Endodermal cell (in vitro differentiated cells): ENCODE results near the gene MTA3. TPM values are rescaled to one million over a fixed set of nuclear protein-coding genes. Genes with fewer than 3 reads are reported as not detected.
"Not testable (repeated sequence)": the region's sequence is repeated elsewhere in the genome, so short reads cannot be mapped to it uniquely, and the experiment has no call there.

Experiments
- DNase-seq: peaks from one replicate; pipeline ENCODE4 v3.0.0-alpha.2; 2017
- H3K27ac ChIP-seq: 2 replicates; pipeline ENCODE4 v1.5.1; 2013; ENCODE audit warnings: mild to moderate bottlenecking, low read depth, low read length, moderate library complexity
- H3K27me3 ChIP-seq: 2 replicates; pipeline ENCODE4 v1.6.1; 2013; ENCODE audit warnings: mild to moderate bottlenecking, low read length, moderate library complexity; ENCODE audit not compliant: insufficient read depth, control insufficient read depth, poor library complexity, severe bottlenecking
- H3K36me3 ChIP-seq: 2 replicates; pipeline ENCODE4 v1.7.0; 2013; ENCODE audit warnings: mild to moderate bottlenecking, low read length, moderate library complexity; ENCODE audit not compliant: control insufficient read depth, insufficient read depth
- H3K4me1 ChIP-seq: one replicate; pipeline ENCODE4 v1.7.0; 2013; ENCODE audit warnings: low read length; ENCODE audit not compliant: control insufficient read depth, insufficient read depth
- H3K4me3 ChIP-seq: 2 replicates; pipeline ENCODE4 v1.5.1; 2013; ENCODE audit warnings: mild to moderate bottlenecking, low read length, moderate library complexity
- H3K9ac ChIP-seq: 2 replicates; pipeline ENCODE4 v1.6.1; 2013; ENCODE audit warnings: mild to moderate bottlenecking, low read length, moderate library complexity; ENCODE audit not compliant: poor library complexity, severe bottlenecking; ENCODE audit errors: extremely low read depth
- H3K9me3 ChIP-seq: 2 replicates; pipeline ENCODE4 v1.6.1; 2013; ENCODE audit warnings: mild to moderate bottlenecking, low read length, moderate library complexity; ENCODE audit not compliant: control insufficient read depth
- H3K27ac Mint-ChIP-seq: 2 replicates; pipeline ENCODE4 v1.8.0; 2020; ENCODE audit warnings: mixed read lengths
- H3K27me3 Mint-ChIP-seq: 2 replicates; pipeline ENCODE4 v1.8.0; 2021; ENCODE audit warnings: mild to moderate bottlenecking, mixed read lengths; ENCODE audit not compliant: insufficient read depth
- H3K36me3 Mint-ChIP-seq: 2 replicates; pipeline ENCODE4 v1.8.0; 2020; ENCODE audit warnings: low read depth, mixed read lengths
- H3K4me1 Mint-ChIP-seq: 2 replicates; pipeline ENCODE4 v1.8.0; 2020; ENCODE audit warnings: mixed read lengths
- H3K4me3 Mint-ChIP-seq: 2 replicates; pipeline ENCODE4 v1.8.0; 2020; ENCODE audit warnings: mild to moderate bottlenecking, moderate library complexity, mixed read lengths
- H3K9me3 Mint-ChIP-seq: 2 replicates; pipeline ENCODE4 v1.8.0; 2020; ENCODE audit warnings: mild to moderate bottlenecking, mixed read lengths
- CTCF ChIP-seq: fragments of 200-600 bp; sonication (generic); conservative IDR thresholded peaks from 2 replicates; pipeline ENCODE4 v1.5.0; 2021; ENCODE audit warnings: antibody characterized with exemption, mild to moderate bottlenecking
- WGBS, 2 experiments: methylation state at CpG; one replicate each; pipeline versions ENCODE4 v1.1.5 to v1.1.7; 2013; ENCODE audit warnings: missing lambda C conversion rate in 2 of 2, mixed read lengths in 1 of 2; ENCODE audit not compliant: insufficient coverage in 1 of 2, insufficient read length in 1 of 2; 5-methylcytosine and 5-hydroxymethylcytosine counted together
- total RNA-seq, 2 donors: library from RNA; stranded (reverse); fragmentation: NEBNext Ultra II Directional in 1 of 2; extraction: Animal tissue kit (Norgen Biotek cat#: 25700) in 1 of 2; gene quantifications; 2 replicates in 1 of 2; 3 replicates in 1 of 2; pipeline ENCODE4 v1.2.1, GENCODE V29; 2021

Gene MTA3
- total RNA-seq, 2 donors from 2014 or later = 138 to 154 TPM

DNA sequence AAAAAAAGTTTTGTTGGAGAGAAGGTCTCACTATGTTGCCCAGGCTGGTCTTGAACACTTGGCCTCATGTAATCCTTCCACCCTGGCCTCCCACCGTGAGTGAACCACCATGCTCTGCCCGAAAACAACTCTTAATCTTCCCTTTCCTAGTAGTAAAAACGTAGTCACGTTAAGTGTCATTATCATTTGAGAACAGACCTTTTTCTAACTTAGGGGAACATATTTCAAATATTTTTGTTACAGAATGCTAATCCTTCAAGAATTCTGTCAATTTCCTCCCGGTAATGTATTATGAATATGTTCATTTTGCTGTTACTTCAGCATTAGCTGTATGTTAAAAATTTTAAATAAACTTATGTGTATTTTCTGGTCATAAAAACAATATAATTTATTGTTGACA lies 49.7 kb downstream of the MTA3 start:
- Mint-ChIP-seq H3K9me3 (peaks cover 15% of the 10 kb centered on the region), H3K4me3 (no peak overlapping the region), H3K27me3 (no peaks in the 10 kb centered on the region), H3K27ac (no peak overlapping the region), H3K36me3 (peaks cover 66% of the 10 kb centered on the region), H3K4me1 (peaks cover 6% of the 10 kb centered on the region)
- DNase-seq = no peak
- TF ChIP-seq CTCF = no peak
- peaks cover 18% of the 10 kb centered on the region for H3K9me3 ChIP-seq
- no peak overlapping the region for H3K9ac ChIP-seq
- peaks cover 62% of the 10 kb centered on the region for H3K36me3 ChIP-seq
- H3K4me1 ChIP-seq = no peaks in the 10 kb centered on the region
- no peak overlapping the region for H3K27ac ChIP-seq
- H3K4me3 ChIP-seq = no peak overlapping the region
- H3K27me3 ChIP-seq = no peaks in the 10 kb centered on the region
- 95 to 96% methylated on average over 4 of the region's 5 CpGs for WGBS, 2 experiments

- Mint-ChIP-seq H3K9me3 (peaks cover 21% of the 10 kb centered on the region), H3K36me3 (peaks cover 70% of the 10 kb centered on the region), H3K4me1 (peaks cover 6% of the 10 kb centered on the region), H3K4me3 (no peak overlapping the region), H3K27ac (no peak overlapping the region), H3K27me3 (no peaks in the 10 kb centered on the region)
- Histone ChIP-seq H3K36me3 (peaks cover 58% of the 10 kb centered on the region), H3K27ac (no peak overlapping the region), H3K9me3 (peaks cover 25% of the 10 kb centered on the region), H3K27me3 (no peaks in the 10 kb centered on the region), H3K4me3 (no peak overlapping the region), H3K4me1 (no peaks in the 10 kb centered on the region), H3K9ac (no peak overlapping the region)
- no peak for DNase-seq
- whole genome bisulfite sequencing, 2 experiments = 81 to 82% methylated on average over 2 of the region's 2 CpGs
- no peak for TF ChIP-seq CTCF
Measured at GRCh38 chr2:42618972-42619371, 50.5 kb downstream of the MTA3 start.

- H3K27me3 ChIP-seq, DNase-seq, H3K4me3 ChIP-seq, H3K4me1 ChIP-seq, H3K4me1 Mint-ChIP-seq, H3K4me3 Mint-ChIP-seq, H3K27ac ChIP-seq, H3K27ac Mint-ChIP-seq, H3K9ac ChIP-seq, H3K27me3 Mint-ChIP-seq: not testable (repeated sequence)
- Histone ChIP-seq H3K9me3 (peaks cover 25% of the 10 kb centered on the region), H3K36me3 (peaks cover 48% of the 10 kb centered on the region)
- peaks cover 69% of the 10 kb centered on the region for H3K36me3 Mint-ChIP-seq
- H3K9me3 Mint-ChIP-seq = peaks cover 21% of the 10 kb centered on the region
- WGBS, 2 experiments = 93% methylated on average over 17 of the region's 26 CpGs; no CpG with 5 or more reads in 1 of the 2 experiments
Measured at GRCh38 chr2:42621626-42622025, 53.2 kb downstream of the MTA3 start.
